Osteoblast (primary cell): ENCODE results near the gene BAG1. TPM values are rescaled to one million over a fixed set of nuclear protein-coding genes. Genes with fewer than 3 reads are reported as not detected.

ENCODE experiments used
- DNase-seq: peaks from one replicate; pipeline ENCODE4 v3.0.0; 2011; ENCODE audit warnings: low spot score, mixed read lengths; ENCODE audit not compliant: insufficient read length; ENCODE audit errors: missing footprints
- H2AFZ ChIP-seq: 2 replicates; pipeline ENCODE4 v1.6.0; 2011; ENCODE audit warnings: mild to moderate bottlenecking, low read length
- H3K27ac ChIP-seq: 2 replicates; pipeline ENCODE4 v1.5.1; 2011; ENCODE audit warnings: mild to moderate bottlenecking, low read depth, low read length, moderate library complexity
- H3K27me3 ChIP-seq: 2 replicates; pipeline ENCODE4 v1.6.0; 2012; ENCODE audit warnings: mild to moderate bottlenecking, control low read depth, inconsistent platforms, low read length, moderate library complexity; ENCODE audit not compliant: insufficient read depth
- H3K36me3 ChIP-seq: 2 replicates; pipeline ENCODE4 v1.5.1; 2011; ENCODE audit warnings: mild to moderate bottlenecking, low read length, control low read depth, moderate library complexity; ENCODE audit not compliant: insufficient read depth
- H3K4me1 ChIP-seq: 2 replicates; pipeline ENCODE4 v1.5.1; 2011; ENCODE audit warnings: mild to moderate bottlenecking, low read length, control low read depth, moderate library complexity; ENCODE audit not compliant: insufficient read depth
- H3K4me2 ChIP-seq: 2 replicates; pipeline ENCODE4 v1.6.0; 2011; ENCODE audit warnings: mild to moderate bottlenecking, low read length; ENCODE audit not compliant: insufficient read depth
- H3K4me3 ChIP-seq: fragments of 200-600 bp; sonication (generic); 3 replicates; pipeline ENCODE4 v1.5.1; 2012; ENCODE audit warnings: mild to moderate bottlenecking, low read length, inconsistent platforms; ENCODE audit not compliant: insufficient read depth
- H3K79me2 ChIP-seq: 2 replicates; pipeline ENCODE4 v1.6.0; 2012; ENCODE audit warnings: mild to moderate bottlenecking, low read length, control low read depth, inconsistent platforms; ENCODE audit not compliant: insufficient read depth
- H3K9me3 ChIP-seq: 2 replicates; pipeline ENCODE4 v1.5.1; 2011; ENCODE audit warnings: low read depth, low read length, control low read depth
- H4K20me1 ChIP-seq: 2 replicates; pipeline ENCODE4 v1.6.0; 2012; ENCODE audit warnings: mild to moderate bottlenecking, low read length, control low read depth; ENCODE audit not compliant: insufficient read depth
- total RNA-seq: library from RNA; depleted of rRNA; stranded (reverse); fragments of >200 nt; gene quantifications from 2 replicates; pipeline ENCODE4 v1.2.3, GENCODE V29; 2012
- TF ChIP-seq, protein P1 (sequence below): IDR thresholded peaks from 2 replicates; pipeline ENCODE4 v1.5.1; 2011; ENCODE audit warnings: mild to moderate bottlenecking, low read depth, low read length, moderate library complexity; ENCODE audit errors: extremely low read depth

Gene BAG1
- total RNA-seq, 1 donor = 29.3 TPM

DNA sequence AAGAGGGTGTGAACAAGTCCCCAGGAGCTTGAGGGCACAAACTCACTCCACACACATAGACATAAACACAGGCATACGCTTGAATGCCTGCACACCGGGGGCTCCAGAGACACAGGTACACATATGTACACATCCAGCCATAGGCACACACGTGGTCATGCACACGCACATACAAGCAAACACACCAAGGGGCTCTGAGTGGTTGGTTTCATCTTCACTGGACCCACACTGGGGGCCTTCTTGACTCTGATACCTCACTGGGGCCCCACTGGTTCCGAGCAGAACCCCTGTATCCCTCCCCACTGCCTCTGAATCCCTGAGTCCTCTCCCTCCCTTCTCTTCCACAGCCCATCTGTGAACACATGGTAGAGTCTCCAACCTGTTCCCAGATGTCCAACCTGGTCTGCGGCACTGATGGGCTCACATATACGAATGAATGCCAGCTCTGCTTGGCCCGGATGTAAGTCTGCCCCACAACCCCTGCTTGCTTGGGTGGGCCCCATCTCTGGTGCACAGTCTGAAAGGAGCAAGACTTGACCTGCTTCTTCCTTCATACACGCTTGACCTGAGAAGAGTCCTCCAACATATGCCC, 18.1 kb downstream of the BAG1 start:
- no peaks in the 10 kb centered on the region for H3K27me3 ChIP-seq
- TF ChIP-seq, protein P1, sequence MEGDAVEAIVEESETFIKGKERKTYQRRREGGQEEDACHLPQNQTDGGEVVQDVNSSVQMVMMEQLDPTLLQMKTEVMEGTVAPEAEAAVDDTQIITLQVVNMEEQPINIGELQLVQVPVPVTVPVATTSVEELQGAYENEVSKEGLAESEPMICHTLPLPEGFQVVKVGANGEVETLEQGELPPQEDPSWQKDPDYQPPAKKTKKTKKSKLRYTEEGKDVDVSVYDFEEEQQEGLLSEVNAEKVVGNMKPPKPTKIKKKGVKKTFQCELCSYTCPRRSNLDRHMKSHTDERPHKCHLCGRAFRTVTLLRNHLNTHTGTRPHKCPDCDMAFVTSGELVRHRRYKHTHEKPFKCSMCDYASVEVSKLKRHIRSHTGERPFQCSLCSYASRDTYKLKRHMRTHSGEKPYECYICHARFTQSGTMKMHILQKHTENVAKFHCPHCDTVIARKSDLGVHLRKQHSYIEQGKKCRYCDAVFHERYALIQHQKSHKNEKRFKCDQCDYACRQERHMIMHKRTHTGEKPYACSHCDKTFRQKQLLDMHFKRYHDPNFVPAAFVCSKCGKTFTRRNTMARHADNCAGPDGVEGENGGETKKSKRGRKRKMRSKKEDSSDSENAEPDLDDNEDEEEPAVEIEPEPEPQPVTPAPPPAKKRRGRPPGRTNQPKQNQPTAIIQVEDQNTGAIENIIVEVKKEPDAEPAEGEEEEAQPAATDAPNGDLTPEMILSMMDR = no peak
- H3K79me2 ChIP-seq = no peaks in the 10 kb centered on the region
- H4K20me1 ChIP-seq = no peaks in the 10 kb centered on the region
- no peak overlapping the region for H3K27ac ChIP-seq
- H3K36me3 ChIP-seq = no peaks in the 10 kb centered on the region
- no peak for DNase-seq
- H3K9me3 ChIP-seq = no peaks in the 10 kb centered on the region
- H3K4me3 ChIP-seq = no peak overlapping the region
- H3K4me1 ChIP-seq = peaks cover 8% of the 10 kb centered on the region
- H3K4me2 ChIP-seq = no peak overlapping the region
- no peak overlapping the region for H2AFZ ChIP-seq

DNA sequence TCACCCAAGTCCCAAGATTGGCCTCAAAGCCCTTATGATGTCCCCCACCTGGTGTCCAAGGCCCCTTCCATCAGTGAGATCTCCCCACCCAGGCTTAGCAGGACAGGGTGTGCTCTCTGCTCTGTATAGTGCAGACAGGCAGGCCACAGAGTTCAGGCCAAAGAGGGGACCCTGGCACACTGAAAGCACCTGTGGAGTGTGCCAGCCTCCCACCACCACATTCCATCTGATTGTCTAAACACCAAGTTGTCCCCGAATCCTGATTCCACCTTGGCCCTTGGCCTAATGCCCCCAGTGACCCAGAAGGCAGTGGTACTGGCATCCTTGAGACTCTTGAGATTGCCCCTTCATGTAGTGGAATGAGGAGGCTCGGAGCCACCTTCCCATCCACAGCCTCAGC, 19.2 kb downstream of the BAG1 start:
- Histone ChIP-seq H3K9me3 (no peaks in the 10 kb centered on the region), H3K36me3 (no peaks in the 10 kb centered on the region), H3K4me2 (no peak overlapping the region), H2AFZ (no peak overlapping the region), H3K79me2 (no peaks in the 10 kb centered on the region), H3K27me3 (no peaks in the 10 kb centered on the region), H3K4me1 (peaks cover 2% of the 10 kb centered on the region), H3K27ac (no peak overlapping the region), H3K4me3 (no peak overlapping the region), H4K20me1 (no peaks in the 10 kb centered on the region)
- TF ChIP-seq, protein P1 = no peak
- DNase-seq = no peak

DNA sequence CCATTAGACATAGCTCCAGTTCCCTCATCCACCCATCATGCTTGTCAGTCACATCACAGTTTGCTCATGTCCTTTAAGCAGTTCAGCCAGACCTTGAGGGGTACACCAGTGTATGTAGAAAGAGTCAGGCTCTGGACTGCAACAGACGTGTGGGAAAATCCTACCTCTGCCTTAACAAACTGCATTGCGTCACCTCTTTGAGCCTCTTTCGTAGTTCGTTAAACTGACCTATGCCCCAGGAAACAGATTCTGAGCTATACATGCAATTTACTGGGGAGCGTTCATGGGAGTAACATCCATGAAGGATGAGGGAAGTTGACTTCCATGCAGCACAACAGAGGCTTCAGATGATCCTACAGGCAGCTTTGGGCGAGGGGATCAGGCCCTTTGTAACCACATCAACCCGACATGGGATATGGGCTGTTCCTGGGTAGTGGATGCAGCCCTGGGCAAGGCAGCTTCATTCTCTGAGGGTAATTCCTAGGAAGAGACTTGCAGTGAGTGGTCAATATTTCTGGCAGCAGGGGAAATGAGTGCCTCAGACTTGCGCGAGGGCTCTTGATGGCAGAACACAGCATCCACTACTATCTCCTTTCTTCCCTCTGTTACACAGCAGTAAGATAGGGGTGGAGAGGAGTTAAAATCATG, 20.2 kb downstream of the BAG1 start:
- H4K20me1 ChIP-seq = no peaks in the 10 kb centered on the region
- no peaks in the 10 kb centered on the region for H3K27me3 ChIP-seq
- TF ChIP-seq, protein P1 = no peak
- H3K4me1 ChIP-seq = peaks cover 4% of the 10 kb centered on the region
- H3K4me2 ChIP-seq = no peak overlapping the region
- H3K4me3 ChIP-seq = no peak overlapping the region
- H3K79me2 ChIP-seq = no peaks in the 10 kb centered on the region
- H2AFZ ChIP-seq = no peak overlapping the region
- DNase-seq = no peak
- H3K36me3 ChIP-seq = no peaks in the 10 kb centered on the region
- H3K27ac ChIP-seq = no peak overlapping the region
- no peaks in the 10 kb centered on the region for H3K9me3 ChIP-seq

DNA sequence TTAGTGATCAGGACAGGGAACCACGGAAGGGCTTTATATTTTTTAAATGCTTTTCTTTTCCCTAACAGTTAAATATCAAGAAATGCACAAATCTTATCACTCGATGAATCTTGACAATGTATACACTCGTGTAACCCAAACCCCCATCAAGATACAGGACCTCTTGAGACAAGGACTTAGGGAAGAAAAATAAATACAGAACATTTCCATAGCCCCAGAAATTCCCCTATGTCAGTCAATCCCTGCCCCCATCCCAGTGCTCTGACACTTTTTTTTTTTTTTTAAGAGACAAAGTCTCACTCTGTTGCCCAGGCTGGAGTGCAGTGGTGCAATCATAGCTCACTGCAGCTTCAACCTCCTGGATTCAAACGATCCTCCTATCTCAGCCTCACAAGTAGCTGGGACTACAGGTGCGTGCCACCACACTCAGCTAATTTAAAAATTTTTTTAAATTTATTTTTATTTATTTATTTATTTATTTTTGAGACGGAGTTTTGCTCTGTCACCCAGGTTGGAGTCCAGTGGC, 21.8 kb downstream of the BAG1 start:
- no peaks in the 10 kb centered on the region for H3K36me3 ChIP-seq
- TF ChIP-seq, protein P1 = no peak
- peaks cover 4% of the 10 kb centered on the region for H3K4me1 ChIP-seq
- no peak overlapping the region for H2AFZ ChIP-seq
- H3K79me2 ChIP-seq = no peaks in the 10 kb centered on the region
- no peak overlapping the region for H3K4me2 ChIP-seq
- no peaks in the 10 kb centered on the region for H4K20me1 ChIP-seq
- no peak overlapping the region for H3K4me3 ChIP-seq
- DNase-seq = no peak
- H3K27ac ChIP-seq = no peak overlapping the region
- H3K9me3 ChIP-seq = no peaks in the 10 kb centered on the region
- no peaks in the 10 kb centered on the region for H3K27me3 ChIP-seq
